ENCODE data around the gene NDST4.
"Not testable (repeated sequence)": the region's sequence is repeated elsewhere in the genome, so short reads cannot be mapped to it uniquely, and the experiment has no call there.

Gene NDST4

GRCh38 chr4:115082633-115083032 lies 30.8 kb downstream of the NDST4 start:
- no peak overlapping the region for H3K4me3 ChIP-seq (ENCODE audit: low read length)
- no peak for DNase-seq (ENCODE audit: low read depth, low spot score)

DNA sequence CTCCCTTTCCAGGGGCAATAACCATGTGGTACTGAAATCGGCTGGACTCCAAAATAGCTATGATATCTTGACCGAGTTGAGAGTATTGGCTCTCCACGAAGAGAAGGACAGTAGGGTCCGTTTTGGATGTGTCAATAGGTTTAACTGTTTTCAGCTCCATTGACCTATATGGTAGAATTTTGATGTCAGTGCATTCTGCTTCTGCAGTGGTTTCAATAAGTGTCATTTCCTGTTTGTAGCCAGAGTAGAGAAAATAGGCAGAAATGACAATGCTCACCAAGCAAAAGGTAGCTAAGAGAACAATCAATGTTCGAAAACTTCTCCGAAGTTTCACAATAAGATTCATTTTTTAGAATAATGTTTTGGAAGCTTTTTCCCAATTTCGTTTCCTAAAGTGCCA lies 36.7 kb downstream of the NDST4 start:
- DNase-seq (ENCODE audit: low read depth, low spot score): no peak
- no peak overlapping the region for H3K4me3 ChIP-seq (ENCODE audit: low read length)

DNA sequence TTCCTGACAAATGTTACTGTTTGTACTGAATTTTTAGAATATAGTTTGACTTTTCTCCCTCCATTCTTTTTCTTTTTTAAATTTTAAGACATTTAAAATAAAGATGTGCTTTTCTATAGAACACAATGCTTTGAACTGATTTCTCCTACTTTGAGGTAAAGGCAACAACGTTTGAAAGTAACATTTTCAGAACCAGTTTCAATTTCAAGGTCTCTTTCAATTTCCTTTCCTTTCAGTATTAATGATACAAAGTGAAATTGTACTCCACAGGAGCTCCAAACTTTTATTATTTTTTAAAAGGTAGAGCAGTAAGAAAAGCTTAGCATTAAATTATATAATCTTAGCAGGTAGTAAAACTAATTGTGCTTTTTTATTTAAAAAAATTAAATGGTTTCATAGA lies 54.9 kb downstream of the NDST4 start:
- no peak overlapping the region for H3K4me3 ChIP-seq (ENCODE audit: low read length)
- no peak for DNase-seq (ENCODE audit: low read depth, low spot score)

DNA sequence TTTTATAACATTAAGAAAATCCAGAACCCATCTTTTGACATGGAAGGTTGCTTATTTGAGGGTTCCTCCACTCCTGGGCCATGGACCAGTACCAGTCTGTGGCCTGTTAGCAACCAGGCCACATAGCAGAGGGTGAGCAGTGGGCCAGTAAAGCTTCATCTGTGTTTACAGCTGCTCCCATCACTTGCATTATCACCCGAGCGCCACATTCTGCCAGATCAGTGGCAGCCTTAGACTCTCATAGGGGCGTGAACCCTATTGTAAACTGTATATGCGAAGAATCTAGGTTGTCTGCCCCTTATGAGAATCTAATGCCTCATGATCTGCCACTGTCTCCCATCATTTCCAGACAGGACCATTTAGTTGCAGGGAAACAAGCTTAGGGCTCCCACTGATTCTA lies 58.6 kb downstream of the NDST4 start:
- no peak for DNase-seq (ENCODE audit: low read depth, low spot score)
- H3K4me3 ChIP-seq (ENCODE audit: low read length): no peak overlapping the region

GRCh38 chr4:115053313-115053712 lies 60.1 kb downstream of the NDST4 start:
- H3K4me3 ChIP-seq (ENCODE audit: low read length): no peak overlapping the region
- no peak for DNase-seq (ENCODE audit: low read depth, low spot score)

DNA sequence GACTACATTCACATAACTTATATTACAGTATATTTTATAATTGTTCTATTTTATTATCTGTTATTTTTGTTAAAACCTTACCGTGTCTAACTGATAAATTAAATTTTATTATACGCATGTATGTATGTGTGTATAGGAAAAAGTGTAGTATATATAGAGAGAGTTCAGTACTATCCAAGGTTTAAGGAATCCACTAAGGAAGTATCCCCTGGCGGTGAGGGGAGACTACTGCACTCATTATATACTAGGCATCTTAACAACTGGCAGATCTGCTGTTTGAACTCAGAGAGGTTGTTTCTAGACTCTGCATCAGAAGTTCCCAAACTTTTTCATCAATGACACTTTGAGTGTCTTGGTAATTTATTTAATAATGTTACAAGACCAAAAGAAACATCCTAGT lies 70.9 kb downstream of the NDST4 start:
- no peak overlapping the region for H3K4me3 ChIP-seq (ENCODE audit: low read length)
- peak; percentile 6 for DNase-seq (ENCODE audit: low read depth, low spot score)

GRCh38 chr4:115030281-115030680 lies 83.1 kb downstream of the NDST4 start:
- no peak for DNase-seq (ENCODE audit: low read depth, low spot score)
- H3K4me3 ChIP-seq (ENCODE audit: low read length): no peak overlapping the region

DNA sequence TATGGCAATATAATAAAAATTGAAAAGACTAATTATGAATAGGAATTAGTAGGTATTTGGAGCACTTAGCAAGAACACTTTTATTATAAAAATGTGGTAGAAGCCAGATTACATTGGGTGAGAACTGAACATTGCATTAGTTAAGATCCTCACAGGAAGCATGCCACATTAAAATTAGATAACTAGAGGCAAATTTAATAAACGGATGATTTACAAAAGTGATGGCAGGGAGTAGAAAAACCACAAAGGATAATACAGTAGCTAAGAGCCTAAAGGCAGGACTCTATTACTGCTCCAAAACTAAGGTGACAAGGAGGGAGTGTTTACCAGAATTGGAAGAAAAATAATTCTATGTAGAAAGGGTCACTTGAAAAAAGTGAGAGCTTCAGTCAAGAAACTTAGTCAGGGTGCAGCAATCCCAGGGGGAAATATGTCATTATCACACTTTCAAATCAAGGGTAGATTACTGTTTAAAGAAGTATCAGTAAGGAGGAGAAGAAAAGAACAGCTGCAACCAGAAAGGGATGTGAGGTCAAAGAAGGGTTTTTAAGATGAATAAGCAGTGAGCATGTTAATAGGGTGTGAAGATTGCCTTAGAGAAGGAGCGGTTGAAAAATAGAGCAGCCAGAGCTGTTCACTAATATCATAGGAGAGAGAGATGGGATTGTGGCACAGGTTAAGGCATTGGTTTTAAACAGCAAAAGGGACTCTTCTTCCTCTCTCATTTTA lies 84.6 kb downstream of the NDST4 start:
- no peak for DNase-seq (ENCODE audit: low read depth, low spot score)
- no peak overlapping the region for H3K4me3 ChIP-seq (ENCODE audit: low read length)

- H3K4me3 ChIP-seq (ENCODE audit: low read length): no peak overlapping the region
- DNase-seq (ENCODE audit: low read depth, low spot score): no peak
Measured at GRCh38 chr4:114999880-115000279, 113.5 kb downstream of the NDST4 start.

DNA sequence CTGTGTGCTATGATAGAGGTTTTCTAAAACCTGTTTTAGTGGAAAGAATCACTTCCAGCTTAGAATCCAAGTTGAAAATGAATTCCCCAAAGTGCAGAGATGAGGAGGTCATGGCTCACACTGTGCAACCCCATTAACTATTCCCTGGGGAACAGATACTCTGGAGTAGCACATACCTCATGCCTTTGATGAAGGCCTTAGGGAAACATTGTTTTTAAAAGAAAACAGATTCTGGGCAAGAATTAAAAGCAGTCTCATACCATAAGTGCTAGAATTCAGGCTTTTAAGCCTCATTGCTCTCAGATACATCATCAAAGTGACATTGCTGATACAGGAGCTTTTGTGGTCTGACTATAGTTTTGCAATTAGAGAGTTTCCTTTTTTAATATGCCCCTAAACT lies 115.1 kb downstream of the NDST4 start:
- DNase-seq (ENCODE audit: low read depth, low spot score): no peak
- no peak overlapping the region for H3K4me3 ChIP-seq (ENCODE audit: low read length)

DNA sequence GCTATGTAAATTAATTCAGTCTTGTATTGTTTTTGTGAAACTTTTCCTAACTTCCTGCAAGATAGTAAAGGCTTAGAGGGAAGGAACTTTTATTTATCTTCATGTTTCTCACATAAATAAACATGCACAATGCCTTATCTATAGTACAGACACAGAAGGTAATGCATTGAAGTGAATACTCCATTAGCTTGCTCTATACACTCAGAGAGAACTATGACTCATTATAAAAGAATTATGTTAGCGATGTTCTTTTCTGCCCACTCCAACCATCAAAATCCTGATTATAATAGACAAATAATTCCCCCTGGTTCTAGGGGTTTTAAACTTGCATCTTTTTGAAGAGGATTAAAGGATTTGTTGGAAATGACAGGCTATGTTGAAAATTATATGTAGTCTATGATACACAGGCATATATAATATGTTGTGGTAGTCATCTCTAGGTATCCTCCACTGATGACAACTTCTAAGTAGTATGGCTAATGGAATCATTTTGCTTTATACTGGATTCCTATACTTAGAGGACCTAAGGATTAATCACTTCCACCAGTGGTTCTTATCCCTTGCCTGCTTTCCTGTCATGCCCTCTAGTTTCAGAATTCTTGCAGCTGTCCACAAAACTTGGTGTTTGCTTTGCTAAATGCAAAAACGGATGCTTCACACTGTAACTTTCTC lies 115.7 kb downstream of the NDST4 start:
- H3K4me3 ChIP-seq (ENCODE audit: low read length): no peak overlapping the region
- no peak for DNase-seq (ENCODE audit: low read depth, low spot score)

- no peak overlapping the region for H3K4me3 ChIP-seq (ENCODE audit: low read length)
- no peak for DNase-seq (ENCODE audit: low read depth, low spot score)
Measured at GRCh38 chr4:114986133-114986532, 127.3 kb downstream of the NDST4 start.

DNA sequence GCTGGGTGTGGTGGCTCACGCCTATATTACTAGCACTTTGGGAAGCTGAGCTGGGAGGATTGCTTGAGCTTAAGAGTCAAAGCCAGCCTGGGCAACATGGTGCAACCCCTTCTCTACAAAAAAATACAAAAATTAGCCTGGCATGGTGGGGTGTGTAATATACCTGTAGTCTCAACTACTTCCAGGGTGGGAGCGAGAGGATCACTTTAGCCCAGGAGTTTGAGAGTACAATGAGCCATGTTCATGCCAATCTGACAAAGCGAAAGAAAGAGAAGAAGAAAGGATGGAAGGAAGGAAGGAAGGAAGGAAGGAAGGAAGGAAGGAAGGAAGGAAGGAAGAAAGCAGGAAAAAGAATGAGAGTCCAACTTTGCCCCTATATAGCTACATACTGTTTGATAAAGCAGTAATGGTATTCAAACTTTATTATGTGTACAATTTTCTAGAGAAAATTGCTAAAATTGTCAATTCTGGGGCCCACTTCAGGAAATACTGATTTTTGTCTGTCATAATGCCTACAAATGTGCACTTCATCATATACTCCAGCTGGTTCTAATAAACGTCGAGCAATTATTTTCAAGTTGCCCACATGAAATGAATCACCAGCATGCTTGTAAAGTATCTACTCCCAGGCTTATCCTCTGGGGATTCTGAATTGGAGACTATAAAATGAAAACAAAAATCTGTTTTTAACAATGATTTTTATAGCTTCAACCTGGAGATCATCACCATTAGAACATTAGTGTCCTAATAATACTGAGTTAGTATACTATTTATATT lies 132.3 kb downstream of the NDST4 start:
- no peak overlapping the region for H3K4me3 ChIP-seq (ENCODE audit: low read length)
- DNase-seq (ENCODE audit: low read depth, low spot score): no peak

DNA sequence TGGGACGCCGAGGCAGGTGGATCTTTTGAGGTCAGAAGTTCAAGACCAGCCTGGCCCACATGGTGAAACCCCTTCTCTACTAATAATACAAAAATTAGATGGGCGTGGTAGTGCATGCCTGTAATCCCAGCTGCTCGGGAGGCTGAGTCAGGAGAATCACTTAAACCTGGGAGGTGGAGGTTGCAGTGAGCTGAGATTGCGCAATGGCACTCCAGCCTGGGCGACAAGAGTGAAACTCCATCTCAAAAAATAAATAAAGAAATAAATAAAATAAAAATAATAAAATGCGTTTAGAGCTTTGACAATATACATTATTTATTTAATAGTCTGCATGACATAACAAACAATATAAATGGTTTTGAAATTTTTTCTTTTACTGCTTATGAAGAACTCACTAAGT lies 133.0 kb downstream of the NDST4 start:
- H3K4me3 ChIP-seq (ENCODE audit: low read length); DNase-seq (ENCODE audit: low read depth, low spot score): not testable (repeated sequence)

GRCh38 chr4:114976901-114977300 lies 136.5 kb downstream of the NDST4 start:
- no peak overlapping the region for H3K4me3 ChIP-seq (ENCODE audit: low read length)
- no peak for DNase-seq (ENCODE audit: low read depth, low spot score)

DNA sequence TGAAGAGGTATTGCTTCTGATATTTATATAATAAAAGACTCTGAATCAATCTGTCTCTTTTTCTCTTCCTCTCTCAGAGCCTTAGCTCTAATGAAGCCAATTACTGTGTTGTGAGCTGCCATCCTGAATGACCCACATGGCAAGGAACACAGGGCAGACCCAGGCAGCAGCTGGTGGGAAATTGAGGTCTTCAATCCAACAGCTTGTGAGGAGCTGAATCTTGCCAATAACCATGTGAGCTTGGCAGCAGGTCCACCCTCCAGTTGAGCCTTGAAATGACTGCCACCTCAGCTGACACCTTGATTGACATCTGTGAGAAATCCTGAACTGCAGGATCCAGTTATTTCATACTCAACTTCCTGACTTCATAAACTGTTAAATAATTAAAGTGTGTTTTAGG lies 149.4 kb downstream of the NDST4 start:
- no peak for DNase-seq (ENCODE audit: low read depth, low spot score)
- no peak overlapping the region for H3K4me3 ChIP-seq (ENCODE audit: low read length)

GRCh38 chr4:114945616-114946015 lies 167.8 kb downstream of the NDST4 start:
- H3K4me3 ChIP-seq (ENCODE audit: low read length): no peak overlapping the region
- no peak for DNase-seq (ENCODE audit: low read depth, low spot score)

- H3K4me3 ChIP-seq (ENCODE audit: low read length): no peak overlapping the region
- no peak for DNase-seq (ENCODE audit: low read depth, low spot score)
Measured at GRCh38 chr4:114941503-114941902, 171.9 kb downstream of the NDST4 start.

GRCh38 chr4:114927881-114928280 lies 185.5 kb downstream of the NDST4 start:
- no peak for DNase-seq (ENCODE audit: low read depth, low spot score)
- H3K4me3 ChIP-seq (ENCODE audit: low read length): no peak overlapping the region

DNA sequence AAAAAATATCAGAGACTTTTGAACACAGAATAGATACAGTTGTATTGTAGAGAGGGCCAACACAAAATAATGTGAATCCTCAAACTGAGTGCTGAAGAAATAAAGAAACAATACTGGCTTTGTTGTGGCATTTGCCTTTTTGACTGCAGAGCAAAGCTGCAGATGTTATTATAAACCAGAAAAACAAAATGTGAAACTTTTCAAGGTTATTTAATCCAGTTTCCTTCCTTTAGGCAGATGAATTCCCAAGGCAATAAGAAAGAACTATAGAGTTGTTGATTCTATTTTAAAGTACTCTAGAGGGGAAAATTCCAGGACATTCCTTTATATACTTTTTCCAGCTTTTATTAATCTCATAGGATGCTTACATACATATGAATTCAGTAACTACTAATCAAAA lies 186.8 kb downstream of the NDST4 start:
- no peak for DNase-seq (ENCODE audit: low read depth, low spot score)
- no peak overlapping the region for H3K4me3 ChIP-seq (ENCODE audit: low read length)

Data from Jurkat, Clone E6-1 (cell line).